AG08395 (cell line): ENCODE results near the gene HDGFL1.

Experiments used
- DNase-seq: peaks from one replicate; pipeline ENCODE4 v3.0.0; 2012; ENCODE audit warnings: mixed read lengths, low spot score

Gene HDGFL1

GRCh38 chr6:22590423-22590822 lies 21.1 kb downstream of the HDGFL1 start:
- no peak for DNase-seq

DNA sequence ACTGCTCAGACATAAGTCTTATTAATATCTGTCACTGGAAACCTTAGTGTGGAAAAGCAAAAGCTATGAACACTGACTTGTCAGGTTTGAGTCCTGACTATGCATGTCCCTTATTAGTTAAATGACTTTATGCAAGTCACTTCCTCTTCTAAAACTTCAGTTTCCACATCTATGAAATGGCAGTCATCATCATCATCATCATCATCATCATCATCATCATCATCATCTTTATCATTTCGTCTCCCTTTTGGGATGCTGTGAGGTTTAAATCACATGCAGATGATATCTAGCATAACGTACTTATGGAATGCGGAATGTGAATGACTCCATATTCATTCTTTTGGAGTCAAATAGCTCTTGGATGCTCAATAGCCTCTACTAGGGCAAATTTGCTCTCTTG lies 24.5 kb downstream of the HDGFL1 start:
- DNase-seq, result no peak

DNA sequence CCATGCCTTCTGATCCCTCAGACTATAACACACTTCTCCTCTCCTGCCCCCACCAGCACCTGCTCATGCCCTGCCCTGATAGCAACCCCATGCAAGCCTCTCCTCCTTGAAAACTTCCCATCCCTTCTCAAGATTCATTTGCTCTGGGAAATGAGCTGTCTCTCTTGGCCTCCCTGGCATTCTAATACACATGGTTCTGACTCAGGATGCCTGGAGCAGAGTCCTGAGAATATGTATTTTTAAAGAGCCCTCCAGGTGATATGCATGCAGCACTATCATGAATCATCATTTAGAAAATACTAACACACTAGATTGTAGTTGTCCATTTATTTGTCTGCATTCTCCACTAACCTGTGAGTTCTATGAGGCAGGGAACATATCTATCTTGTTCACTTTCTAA lies 26.6 kb downstream of the HDGFL1 start:
- no peak for DNase-seq

GRCh38 chr6:22598339-22598738 lies 29.0 kb downstream of the HDGFL1 start:
- DNase-seq, result no peak

GRCh38 chr6:22600059-22600458 lies 30.7 kb downstream of the HDGFL1 start:
- DNase-seq, result no peak

GRCh38 chr6:22601984-22602383 lies 32.6 kb downstream of the HDGFL1 start:
- no peak for DNase-seq

DNA sequence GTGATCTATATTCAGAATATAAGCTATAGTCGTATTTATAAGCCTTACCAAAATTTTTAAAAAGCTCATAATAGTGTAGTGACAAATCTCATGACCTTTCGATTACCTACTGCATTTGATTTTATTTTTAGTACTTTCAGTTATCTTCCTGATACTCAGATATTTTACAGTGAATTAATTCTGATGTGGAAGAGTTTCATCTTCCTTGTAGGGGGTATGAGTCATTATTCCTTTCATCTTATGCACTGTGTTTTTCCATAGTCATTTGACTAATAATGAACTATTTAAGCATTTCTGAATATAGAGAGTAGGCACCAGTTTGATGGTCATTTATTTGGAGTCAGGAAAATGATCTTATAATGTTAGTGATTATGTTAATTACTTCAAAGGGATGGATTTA lies 36.4 kb downstream of the HDGFL1 start:
- no peak for DNase-seq

DNA sequence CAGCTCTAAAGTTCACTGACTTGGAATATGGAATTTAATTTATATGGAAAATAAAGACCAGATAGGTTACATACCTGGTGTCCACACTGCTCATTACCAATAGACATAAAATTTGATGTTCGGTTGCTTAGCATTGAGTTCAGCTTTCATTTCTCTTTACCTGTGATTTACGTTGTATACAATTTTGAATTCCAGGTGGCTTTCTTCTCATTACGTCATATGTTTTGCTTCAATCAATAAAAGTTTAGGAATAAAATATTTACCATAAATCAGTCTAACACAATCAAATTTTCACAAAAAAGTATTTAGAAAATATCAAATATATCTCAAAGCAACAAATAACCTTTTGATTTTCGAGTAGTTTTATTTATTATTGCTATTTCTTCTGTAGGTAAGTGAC lies 40.8 kb downstream of the HDGFL1 start:
- DNase-seq, result no peak

GRCh38 chr6:22612236-22612635 lies 42.9 kb downstream of the HDGFL1 start:
- DNase-seq, result no peak

GRCh38 chr6:22613051-22613450 lies 43.7 kb downstream of the HDGFL1 start:
- no peak for DNase-seq

GRCh38 chr6:22613695-22614094 lies 44.3 kb downstream of the HDGFL1 start:
- peak; percentile 54 for DNase-seq

- DNase-seq, result no peak
These were observed 45.2 kb downstream of the HDGFL1 start for GRCh38 chr6:22614547-22614946.

DNA sequence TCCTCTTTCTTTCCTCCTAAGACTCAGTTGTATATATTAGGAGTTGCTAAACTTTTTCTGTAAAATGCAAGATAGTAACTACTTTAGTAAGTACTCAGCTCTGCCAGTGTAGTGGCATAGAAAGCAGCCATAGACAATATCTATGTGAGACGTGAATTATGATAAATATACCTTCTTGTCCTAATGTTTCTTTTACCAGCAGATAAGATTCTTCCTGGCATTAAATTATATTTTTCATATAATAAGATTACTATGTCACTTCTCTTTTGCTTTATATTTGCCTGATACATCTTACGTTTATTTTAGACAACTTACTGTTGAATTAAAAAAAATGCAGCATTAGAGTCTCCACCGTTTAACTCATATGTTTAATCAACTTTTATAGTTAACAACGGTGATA lies 51.7 kb downstream of the HDGFL1 start:
- no peak for DNase-seq
